K562 (cell line): ENCODE data around the gene PACS1. TPM values are rescaled to one million over a fixed set of nuclear protein-coding genes. Genes with fewer than 3 reads are reported as not detected.

Source experiments
- DPF2 ChIP-seq: fragments of 450-650 bp; IDR thresholded peaks from 2 replicates; pipeline ENCODE4 v1.6.1; 2016
- HNRNPK ChIP-seq: fragments of 200-400 bp; formaldehyde crosslinking; IDR thresholded peaks from one replicate; pipeline ENCODE4 v1.6.1; 2018; ENCODE audit warnings: mild to moderate bottlenecking, low read depth, low read length; ENCODE audit not compliant: poor library complexity, severe bottlenecking
- IFI16 ChIP-seq: fragments of 250-450 bp; sonication (Bioruptor Pico); IDR thresholded peaks from 2 replicates; pipeline ENCODE4 v2.1.2; 2022; ENCODE audit warnings: mild to moderate bottlenecking, inconsistent platforms
- KAT7 ChIP-seq: sonication (generic); formaldehyde crosslinking; IDR thresholded peaks from 2 replicates; pipeline ENCODE4 v1.8.0; 2022; ENCODE audit warnings: missing genetic modification reagents, mild to moderate bottlenecking, borderline replicate concordance
- MTF1 ChIP-seq: fragments of 250-450 bp; sonication (Bioruptor Pico); IDR thresholded peaks from 2 replicates; pipeline ENCODE4 v1.9.0; 2021; ENCODE audit warnings: moderate library complexity, mild to moderate bottlenecking, inconsistent platforms, borderline replicate concordance
- NR3C1 ChIP-seq: sonication (generic); formaldehyde crosslinking; IDR thresholded peaks from 2 replicates; pipeline ENCODE4 v1.8.1; 2022; ENCODE audit warnings: missing genetic modification reagents
- POLR2AphosphoS2 ChIP-seq: IDR thresholded peaks from 2 replicates; pipeline ENCODE4 v1.6.1; 2012; ENCODE audit warnings: low read length, improper control_type of control experiment
- STAT5A ChIP-seq: IDR thresholded peaks from 2 replicates; pipeline ENCODE4 v1.6.1; 2012; ENCODE audit warnings: low read length, inconsistent platforms, borderline replicate concordance
- TRIM28 ChIP-seq: fragments of 450-650 bp; IDR thresholded peaks from 2 replicates; pipeline ENCODE4 v1.6.1; 2017
- ZNF146 ChIP-seq: IDR thresholded peaks from one replicate; pipeline ENCODE4 v1.6.1; 2018; ENCODE audit warnings: missing compliant biosample characterization; ENCODE audit not compliant: unreplicated experiment
- ZNF586 ChIP-seq: fragments of 450-650 bp; formaldehyde crosslinking; conservative IDR thresholded peaks from 2 replicates; pipeline ENCODE4 v1.4.0; 2020; ENCODE audit warnings: mild to moderate bottlenecking, moderate library complexity
- ZNF589 ChIP-seq: fragments of 200-800 bp; sonication (Bioruptor generic); IDR thresholded peaks from 2 replicates; pipeline ENCODE4 v1.6.1; 2016; ENCODE audit warnings: low read depth, missing genetic modification characterization, missing compliant biosample characterization
- ZNF695 ChIP-seq: fragments of 450-650 bp; formaldehyde crosslinking; IDR thresholded peaks from 2 replicates; pipeline ENCODE4 v1.4.0; 2020; ENCODE audit warnings: mild to moderate bottlenecking, moderate library complexity
- polyA plus RNA-seq, 8 experiments: library from polyadenylated mRNA; depleted of rRNA in 4 of 8; stranded (reverse) in 5 of 8; unstranded in 3 of 8; fragments of >200 nt; fragmentation: Nextera tagmentation in 2 of 8; fragmentation: Illumina TruSeq in 1 of 8; extraction: Ambion mirVana in 2 of 8; extraction: Trizol in 1 of 8; gene quantifications; 2 replicates each; pipeline versions ENCODE4 v1.2.1 to v1.2.3, GENCODE V29; 2011 to 2014; ENCODE audit warnings: inconsistent platforms in 1 of 8, missing spikeins in 1 of 8
- total RNA-seq, 7 experiments: library from RNA; depleted of rRNA in 6 of 7; stranded (reverse); fragments of >200 nt in 6 of 7; fragmentation: Illumina TruSeq in 2 of 7; extraction: Trizol in 2 of 7; gene quantifications; 2 replicates each; pipeline versions ENCODE4 v1.2.1 to v1.2.3, GENCODE V29; 2011 to 2021; ENCODE audit warnings: low replicate concordance in 1 of 7
- TF ChIP-seq, protein P1 (sequence below): fragments of 450-650 bp; IDR thresholded peaks from 2 replicates; pipeline ENCODE4 v1.6.1; 2016
- TF ChIP-seq, protein P2 (sequence below): sonication (generic); formaldehyde crosslinking; IDR thresholded peaks from 2 replicates; pipeline ENCODE4 v1.5.0; 2020; ENCODE audit warnings: missing genetic modification reagents
- TF ChIP-seq, protein P3 (sequence below): fragments of 250-450 bp; sonication (Bioruptor Pico); IDR thresholded peaks from 2 replicates; pipeline ENCODE4 v1.9.0; 2021; ENCODE audit warnings: mild to moderate bottlenecking, inconsistent platforms
- TF ChIP-seq, protein P4 (sequence below), 2 experiments: fragments of 450-650 bp in 1 of 2; IDR thresholded peaks; 2 replicates each; pipeline ENCODE4 v1.6.1; 2011 to 2017; ENCODE audit warnings: low read depth in 2 of 2, antibody characterized with exemption in 1 of 2, borderline replicate concordance in 1 of 2, low read length in 1 of 2, mild to moderate bottlenecking in 1 of 2, mixed read lengths in 1 of 2; ENCODE audit not compliant: control insufficient read depth in 1 of 2
- TF ChIP-seq, protein P5 (sequence below): sonication (generic); formaldehyde crosslinking; IDR thresholded peaks from 2 replicates; pipeline ENCODE4 v1.9.0; 2022; ENCODE audit warnings: mild to moderate bottlenecking, missing genetic modification reagents
- TF ChIP-seq, protein P6 (sequence below): sonication (generic); IDR thresholded peaks from 2 replicates; pipeline ENCODE4 v1.6.1; 2016

The PACS1 gene
- total and polyA plus RNA-seq, 9 of the 15 experiments (the other 6 are each of a cell fraction or from before 2014, with no cell fraction given) = 0.34 to 28.1 (median 8.5) TPM

DNA sequence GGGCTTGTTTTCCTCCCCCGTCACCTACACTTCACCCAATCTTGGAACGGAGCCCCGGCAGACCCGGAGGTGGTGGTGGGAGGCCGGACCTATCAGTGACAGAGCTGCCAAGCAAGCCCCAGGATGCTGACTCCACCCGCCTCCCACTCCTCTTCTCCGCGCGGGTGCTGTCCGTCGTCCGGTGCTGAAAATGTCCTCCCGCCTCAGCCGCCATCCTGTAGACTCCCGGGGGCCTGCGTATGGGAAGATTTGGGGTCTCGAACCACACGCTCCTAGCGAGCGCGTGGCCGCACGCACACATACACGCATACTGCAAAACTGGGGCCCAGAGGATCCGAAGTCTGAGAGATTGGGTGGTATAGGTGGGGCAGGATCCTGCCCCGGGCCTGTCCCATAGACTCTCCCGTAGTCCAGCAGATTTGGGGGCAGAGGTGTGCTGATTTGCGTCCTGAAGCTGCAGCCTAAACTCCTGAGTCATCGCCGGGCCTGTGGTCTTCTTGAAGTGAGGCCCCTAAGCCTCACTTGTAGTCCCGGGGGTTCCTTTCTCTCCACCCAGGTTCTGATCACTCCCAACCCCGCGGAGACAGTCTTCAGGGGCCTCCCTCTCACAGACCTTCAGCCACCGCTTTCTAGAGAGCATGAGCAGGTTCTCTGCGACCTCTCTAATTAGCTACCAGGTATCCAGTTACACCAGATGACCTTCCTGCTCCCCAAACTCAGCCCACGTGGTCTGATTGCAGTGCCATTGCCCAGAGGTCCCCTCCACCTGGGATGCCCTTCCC, 219.7 kb downstream of the PACS1 start (continued):
- TF ChIP-seq, protein P1, sequence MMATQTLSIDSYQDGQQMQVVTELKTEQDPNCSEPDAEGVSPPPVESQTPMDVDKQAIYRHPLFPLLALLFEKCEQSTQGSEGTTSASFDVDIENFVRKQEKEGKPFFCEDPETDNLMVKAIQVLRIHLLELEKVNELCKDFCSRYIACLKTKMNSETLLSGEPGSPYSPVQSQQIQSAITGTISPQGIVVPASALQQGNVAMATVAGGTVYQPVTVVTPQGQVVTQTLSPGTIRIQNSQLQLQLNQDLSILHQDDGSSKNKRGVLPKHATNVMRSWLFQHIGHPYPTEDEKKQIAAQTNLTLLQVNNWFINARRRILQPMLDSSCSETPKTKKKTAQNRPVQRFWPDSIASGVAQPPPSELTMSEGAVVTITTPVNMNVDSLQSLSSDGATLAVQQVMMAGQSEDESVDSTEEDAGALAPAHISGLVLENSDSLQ = no peak
- TF ChIP-seq ZNF589 (CRISPR knock-in tag) = peak; percentile 82
- peak; percentile 62 for TF ChIP-seq ZNF146 (CRISPR knock-in tag)
- 0 out of 2 replicates have a peak, but pooled peaks have one; percentile 36 for TF ChIP-seq TRIM28
- TF ChIP-seq STAT5A = no peak
- TF ChIP-seq HNRNPK = no peak
- no peak for TF ChIP-seq ZNF586 (CRISPR knock-in tag)
- no peak for TF ChIP-seq IFI16 (CRISPR knock-in tag)
- TF ChIP-seq KAT7 (CRISPR knock-in tag) = peak; percentile 87; the same call in 1 of the 2 replicates
- peak; percentile 10; the same call in 1 of the 2 replicates for TF ChIP-seq DPF2
- TF ChIP-seq, protein P2, sequence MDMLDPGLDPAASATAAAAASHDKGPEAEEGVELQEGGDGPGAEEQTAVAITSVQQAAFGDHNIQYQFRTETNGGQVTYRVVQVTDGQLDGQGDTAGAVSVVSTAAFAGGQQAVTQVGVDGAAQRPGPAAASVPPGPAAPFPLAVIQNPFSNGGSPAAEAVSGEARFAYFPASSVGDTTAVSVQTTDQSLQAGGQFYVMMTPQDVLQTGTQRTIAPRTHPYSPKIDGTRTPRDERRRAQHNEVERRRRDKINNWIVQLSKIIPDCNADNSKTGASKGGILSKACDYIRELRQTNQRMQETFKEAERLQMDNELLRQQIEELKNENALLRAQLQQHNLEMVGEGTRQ = no peak
- peak; percentile 89 for TF ChIP-seq NR3C1 (CRISPR knock-in tag)
- no peak for TF ChIP-seq ZNF695 (CRISPR knock-in tag)
- TF ChIP-seq MTF1 (CRISPR knock-in tag) = no peak
- TF ChIP-seq, protein P3, sequence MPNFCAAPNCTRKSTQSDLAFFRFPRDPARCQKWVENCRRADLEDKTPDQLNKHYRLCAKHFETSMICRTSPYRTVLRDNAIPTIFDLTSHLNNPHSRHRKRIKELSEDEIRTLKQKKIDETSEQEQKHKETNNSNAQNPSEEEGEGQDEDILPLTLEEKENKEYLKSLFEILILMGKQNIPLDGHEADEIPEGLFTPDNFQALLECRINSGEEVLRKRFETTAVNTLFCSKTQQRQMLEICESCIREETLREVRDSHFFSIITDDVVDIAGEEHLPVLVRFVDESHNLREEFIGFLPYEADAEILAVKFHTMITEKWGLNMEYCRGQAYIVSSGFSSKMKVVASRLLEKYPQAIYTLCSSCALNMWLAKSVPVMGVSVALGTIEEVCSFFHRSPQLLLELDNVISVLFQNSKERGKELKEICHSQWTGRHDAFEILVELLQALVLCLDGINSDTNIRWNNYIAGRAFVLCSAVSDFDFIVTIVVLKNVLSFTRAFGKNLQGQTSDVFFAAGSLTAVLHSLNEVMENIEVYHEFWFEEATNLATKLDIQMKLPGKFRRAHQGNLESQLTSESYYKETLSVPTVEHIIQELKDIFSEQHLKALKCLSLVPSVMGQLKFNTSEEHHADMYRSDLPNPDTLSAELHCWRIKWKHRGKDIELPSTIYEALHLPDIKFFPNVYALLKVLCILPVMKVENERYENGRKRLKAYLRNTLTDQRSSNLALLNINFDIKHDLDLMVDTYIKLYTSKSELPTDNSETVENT (CRISPR knock-in tag) = no peak
- TF ChIP-seq, protein P4, sequence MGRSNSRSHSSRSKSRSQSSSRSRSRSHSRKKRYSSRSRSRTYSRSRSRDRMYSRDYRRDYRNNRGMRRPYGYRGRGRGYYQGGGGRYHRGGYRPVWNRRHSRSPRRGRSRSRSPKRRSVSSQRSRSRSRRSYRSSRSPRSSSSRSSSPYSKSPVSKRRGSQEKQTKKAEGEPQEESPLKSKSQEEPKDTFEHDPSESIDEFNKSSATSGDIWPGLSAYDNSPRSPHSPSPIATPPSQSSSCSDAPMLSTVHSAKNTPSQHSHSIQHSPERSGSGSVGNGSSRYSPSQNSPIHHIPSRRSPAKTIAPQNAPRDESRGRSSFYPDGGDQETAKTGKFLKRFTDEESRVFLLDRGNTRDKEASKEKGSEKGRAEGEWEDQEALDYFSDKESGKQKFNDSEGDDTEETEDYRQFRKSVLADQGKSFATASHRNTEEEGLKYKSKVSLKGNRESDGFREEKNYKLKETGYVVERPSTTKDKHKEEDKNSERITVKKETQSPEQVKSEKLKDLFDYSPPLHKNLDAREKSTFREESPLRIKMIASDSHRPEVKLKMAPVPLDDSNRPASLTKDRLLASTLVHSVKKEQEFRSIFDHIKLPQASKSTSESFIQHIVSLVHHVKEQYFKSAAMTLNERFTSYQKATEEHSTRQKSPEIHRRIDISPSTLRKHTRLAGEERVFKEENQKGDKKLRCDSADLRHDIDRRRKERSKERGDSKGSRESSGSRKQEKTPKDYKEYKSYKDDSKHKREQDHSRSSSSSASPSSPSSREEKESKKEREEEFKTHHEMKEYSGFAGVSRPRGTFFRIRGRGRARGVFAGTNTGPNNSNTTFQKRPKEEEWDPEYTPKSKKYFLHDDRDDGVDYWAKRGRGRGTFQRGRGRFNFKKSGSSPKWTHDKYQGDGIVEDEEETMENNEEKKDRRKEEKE (IDR thresholded peaks at IDR 0.05; ENCODE audit: borderline replicate concordance in 1 of 2, control insufficient read depth in 1 of 2, low read depth in 2 of 2, low read length in 1 of 2) = no peak
- TF ChIP-seq, protein P5, sequence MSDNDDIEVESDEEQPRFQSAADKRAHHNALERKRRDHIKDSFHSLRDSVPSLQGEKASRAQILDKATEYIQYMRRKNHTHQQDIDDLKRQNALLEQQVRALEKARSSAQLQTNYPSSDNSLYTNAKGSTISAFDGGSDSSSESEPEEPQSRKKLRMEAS = peak; percentile 84
- TF ChIP-seq, protein P6, sequence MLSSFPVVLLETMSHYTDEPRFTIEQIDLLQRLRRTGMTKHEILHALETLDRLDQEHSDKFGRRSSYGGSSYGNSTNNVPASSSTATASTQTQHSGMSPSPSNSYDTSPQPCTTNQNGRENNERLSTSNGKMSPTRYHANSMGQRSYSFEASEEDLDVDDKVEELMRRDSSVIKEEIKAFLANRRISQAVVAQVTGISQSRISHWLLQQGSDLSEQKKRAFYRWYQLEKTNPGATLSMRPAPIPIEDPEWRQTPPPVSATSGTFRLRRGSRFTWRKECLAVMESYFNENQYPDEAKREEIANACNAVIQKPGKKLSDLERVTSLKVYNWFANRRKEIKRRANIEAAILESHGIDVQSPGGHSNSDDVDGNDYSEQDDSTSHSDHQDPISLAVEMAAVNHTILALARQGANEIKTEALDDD = 0 out of 2 replicates have a peak, but pooled peaks have one; percentile 16
- TF ChIP-seq POLR2AphosphoS2 = no peak
